ENCODE data around the gene SUSD6. TPM values are rescaled to one million over a fixed set of nuclear protein-coding genes. Genes with fewer than 3 reads are reported as not detected.

SUSD6 gene
- total RNA-seq, 1 donor from 2014 or later: 34.7 TPM

DNA sequence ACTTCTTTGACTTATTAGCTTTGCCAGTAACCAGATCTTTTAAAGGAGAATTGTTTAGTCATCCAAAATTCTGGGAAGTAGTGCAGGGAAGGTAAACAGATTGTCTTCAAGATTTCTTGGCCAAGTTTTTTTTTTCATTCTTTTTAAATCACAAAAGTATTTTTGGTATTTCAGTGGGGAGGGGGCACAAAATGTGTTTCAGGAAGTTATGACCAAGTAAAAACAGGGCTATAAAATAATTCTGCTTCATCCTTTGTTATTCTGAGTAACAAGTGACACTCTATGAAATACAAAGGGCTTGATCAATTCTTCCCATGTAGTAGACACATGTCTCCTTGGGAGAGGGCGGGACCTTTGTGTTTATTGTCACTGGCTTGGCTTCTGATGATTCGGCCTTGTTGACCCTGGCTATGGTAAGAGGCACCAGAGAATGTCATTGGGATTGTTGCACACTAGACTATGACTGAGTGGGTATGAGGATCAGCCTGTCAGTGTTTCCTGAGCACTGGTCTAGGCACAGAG, 55.4 kb downstream of the SUSD6 start:
- Mint-ChIP-seq H3K36me3 (peaks cover 4% of the 10 kb centered on the region), H3K27me3 (ENCODE audit: low read depth) (no peaks in the 10 kb centered on the region), H3K4me3 (no peak overlapping the region), H3K9me3 (no peaks in the 10 kb centered on the region), H3K4me1 (peaks cover 63% of the 10 kb centered on the region), H3K27ac (peak overlapping the region; percentile 90)
- TF ChIP-seq, protein P1, sequence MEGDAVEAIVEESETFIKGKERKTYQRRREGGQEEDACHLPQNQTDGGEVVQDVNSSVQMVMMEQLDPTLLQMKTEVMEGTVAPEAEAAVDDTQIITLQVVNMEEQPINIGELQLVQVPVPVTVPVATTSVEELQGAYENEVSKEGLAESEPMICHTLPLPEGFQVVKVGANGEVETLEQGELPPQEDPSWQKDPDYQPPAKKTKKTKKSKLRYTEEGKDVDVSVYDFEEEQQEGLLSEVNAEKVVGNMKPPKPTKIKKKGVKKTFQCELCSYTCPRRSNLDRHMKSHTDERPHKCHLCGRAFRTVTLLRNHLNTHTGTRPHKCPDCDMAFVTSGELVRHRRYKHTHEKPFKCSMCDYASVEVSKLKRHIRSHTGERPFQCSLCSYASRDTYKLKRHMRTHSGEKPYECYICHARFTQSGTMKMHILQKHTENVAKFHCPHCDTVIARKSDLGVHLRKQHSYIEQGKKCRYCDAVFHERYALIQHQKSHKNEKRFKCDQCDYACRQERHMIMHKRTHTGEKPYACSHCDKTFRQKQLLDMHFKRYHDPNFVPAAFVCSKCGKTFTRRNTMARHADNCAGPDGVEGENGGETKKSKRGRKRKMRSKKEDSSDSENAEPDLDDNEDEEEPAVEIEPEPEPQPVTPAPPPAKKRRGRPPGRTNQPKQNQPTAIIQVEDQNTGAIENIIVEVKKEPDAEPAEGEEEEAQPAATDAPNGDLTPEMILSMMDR (IDR thresholded peaks at IDR 0.05; ENCODE audit: unreplicated experiment): no peak
- no peak for DNase-seq (ENCODE audit: low spot score in 2 of 2, unreplicated experiment in 2 of 2)

DNA sequence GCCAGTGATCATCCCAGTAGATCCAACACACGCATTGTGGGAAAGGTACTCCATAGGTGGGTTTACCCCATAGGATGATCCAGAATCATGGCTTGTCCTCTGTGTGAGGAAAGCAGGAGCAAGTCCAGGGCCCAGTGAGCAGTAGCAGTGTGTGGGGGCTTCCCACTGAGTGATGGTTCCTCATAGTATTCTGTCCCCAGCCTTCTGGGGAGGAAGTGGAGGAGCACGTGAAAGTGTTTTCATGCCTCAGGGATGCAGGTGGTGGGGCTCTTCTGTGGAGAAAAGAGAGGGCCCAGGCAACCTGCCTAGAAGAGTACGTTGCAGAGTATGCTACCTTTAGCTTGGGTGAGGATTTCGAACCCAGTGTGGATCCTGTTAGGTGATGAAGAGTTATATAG, 56.5 kb downstream of the SUSD6 start:
- no peaks in the 10 kb centered on the region for H3K9me3 Mint-ChIP-seq
- peak overlapping the region; percentile 62 for H3K27ac Mint-ChIP-seq
- H3K36me3 Mint-ChIP-seq: peaks cover 4% of the 10 kb centered on the region
- H3K27me3 Mint-ChIP-seq (ENCODE audit: low read depth): no peaks in the 10 kb centered on the region
- H3K4me3 Mint-ChIP-seq: no peak overlapping the region
- DNase-seq (ENCODE audit: low spot score in 2 of 2, unreplicated experiment in 2 of 2): no peak
- H3K4me1 Mint-ChIP-seq: peaks cover 54% of the 10 kb centered on the region
- TF ChIP-seq, protein P1 (IDR thresholded peaks at IDR 0.05; ENCODE audit: unreplicated experiment): no peak

DNA sequence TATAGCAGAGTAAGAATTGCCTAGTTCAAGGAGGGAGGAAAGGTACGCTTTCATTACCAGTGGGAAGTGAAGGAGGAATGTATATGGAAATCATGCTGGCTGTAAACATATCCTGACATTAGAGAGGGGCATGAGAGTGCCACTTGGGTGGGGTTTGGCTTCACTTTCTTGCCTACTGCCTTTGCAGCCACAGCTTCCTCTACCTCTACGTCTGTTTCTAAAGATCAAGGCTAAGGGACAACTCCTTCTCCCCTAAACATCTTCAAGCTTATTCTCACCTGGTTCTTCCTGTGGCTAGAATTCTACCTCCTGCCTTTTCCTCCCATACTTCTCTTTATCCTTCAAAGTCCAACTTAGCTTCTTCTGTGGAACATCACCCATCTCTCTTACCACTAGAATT, 58.0 kb downstream of the SUSD6 start:
- DNase-seq (ENCODE audit: low spot score in 2 of 2, unreplicated experiment in 2 of 2): no peak
- Mint-ChIP-seq H3K27ac (peak overlapping the region; percentile 36), H3K4me1 (peaks cover 42% of the 10 kb centered on the region), H3K36me3 (peaks cover 4% of the 10 kb centered on the region), H3K27me3 (ENCODE audit: low read depth) (no peaks in the 10 kb centered on the region), H3K9me3 (no peaks in the 10 kb centered on the region), H3K4me3 (no peak overlapping the region)
- TF ChIP-seq, protein P1 (IDR thresholded peaks at IDR 0.05; ENCODE audit: unreplicated experiment): no peak

DNA sequence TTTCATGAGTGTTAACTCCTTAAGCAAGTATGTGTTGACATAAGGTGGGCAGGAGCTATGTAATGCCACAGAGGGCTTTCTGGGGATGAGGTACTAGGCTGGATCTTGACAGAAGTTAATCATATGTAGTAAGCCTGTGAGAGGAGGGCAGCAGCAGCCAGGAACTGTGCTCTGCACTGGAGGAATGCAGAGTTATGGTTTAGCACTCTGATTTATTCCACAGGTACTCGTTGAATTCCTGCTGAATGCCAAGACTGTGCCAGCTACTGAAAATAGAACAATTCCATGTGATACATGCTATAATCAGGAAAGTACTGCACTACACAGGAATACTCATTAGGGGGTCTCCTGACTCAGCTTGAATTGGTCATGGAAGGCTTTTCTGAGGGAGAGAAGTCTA, 58.7 kb downstream of the SUSD6 start:
- no peaks in the 10 kb centered on the region for H3K27me3 Mint-ChIP-seq (ENCODE audit: low read depth)
- H3K27ac Mint-ChIP-seq: peak overlapping the region; percentile 3

DNA sequence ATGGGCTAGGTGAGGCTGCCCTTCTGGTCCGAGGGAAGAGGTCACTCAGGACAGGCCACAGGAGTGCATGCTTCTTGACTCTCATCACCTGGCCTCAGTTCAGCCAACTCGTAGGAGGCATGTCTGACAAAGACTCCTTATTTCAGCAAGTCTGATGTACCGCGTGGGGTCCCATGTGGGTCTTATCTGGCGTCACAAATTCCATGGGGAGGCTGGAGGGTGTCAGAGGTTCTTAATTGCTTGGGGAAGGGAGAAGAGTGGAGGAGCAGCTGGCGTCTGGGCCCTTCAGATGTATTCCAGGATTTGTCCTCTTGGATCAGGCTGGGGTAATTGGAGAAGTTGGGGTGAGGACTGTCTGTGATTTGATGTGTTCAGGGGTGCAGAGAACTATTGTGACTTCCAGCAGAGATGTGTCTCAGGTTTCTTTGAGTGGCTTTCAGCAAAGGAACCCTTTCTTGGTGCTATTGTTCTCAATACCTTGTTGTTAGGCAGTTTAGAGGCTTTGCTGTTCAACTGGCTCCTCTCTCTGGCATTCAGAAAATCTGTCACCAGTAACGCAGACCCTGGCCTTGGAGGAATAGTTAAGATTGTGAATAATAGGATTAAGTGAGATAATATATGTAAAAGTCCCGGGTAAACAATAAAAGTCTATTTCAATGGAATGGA, 60.1 kb downstream of the SUSD6 start:
- TF ChIP-seq, protein P1 (IDR thresholded peaks at IDR 0.05; ENCODE audit: unreplicated experiment): no peak
- Mint-ChIP-seq H3K4me3 (no peak overlapping the region), H3K27ac (no peak overlapping the region), H3K36me3 (peaks cover 4% of the 10 kb centered on the region), H3K27me3 (ENCODE audit: low read depth) (no peaks in the 10 kb centered on the region), H3K9me3 (no peaks in the 10 kb centered on the region), H3K4me1 (peaks cover 21% of the 10 kb centered on the region)
- no peak for DNase-seq (ENCODE audit: low spot score in 2 of 2, unreplicated experiment in 2 of 2)

More for the DNA sequence above, 58.7 kb downstream of the SUSD6 start:
- DNase-seq (ENCODE audit: low spot score in 2 of 2, unreplicated experiment in 2 of 2): no peak
- Mint-ChIP-seq H3K9me3 (no peaks in the 10 kb centered on the region), H3K4me1 (peaks cover 35% of the 10 kb centered on the region), H3K4me3 (no peak overlapping the region), H3K36me3 (peaks cover 4% of the 10 kb centered on the region)
- TF ChIP-seq, protein P1 (IDR thresholded peaks at IDR 0.05; ENCODE audit: unreplicated experiment): no peak

Data from mesothelial cell of epicardium (in vitro differentiated cells).